Endothelial cell of umbilical vein (primary cell): ENCODE measurements around the gene C1orf122. TPM values are rescaled to one million over a fixed set of nuclear protein-coding genes. Genes with fewer than 3 reads are reported as not detected.

Experiments used
- BruUV-seq: library from RNA; stranded (reverse); fragments of 400-500 nt; replicated peaks from 2 replicates; lab custom pipeline; 2021; lab: Mats Ljungman, UMichigan
- CTCF ChIA-PET: fragments of 300-600, 350-600 bp; sonication (Branson Sonifier 250); formaldehyde crosslinking; loops from one replicate; lab custom pipeline; 2021; ENCODE audit warnings: antibody characterized with exemption, inconsistent platforms; lab: Charles Lee
- POLR2A ChIA-PET: fragments of 300-600, 350-600 bp; sonication (Branson Sonifier 250); formaldehyde crosslinking; loops from one replicate; lab custom pipeline; 2021; ENCODE audit warnings: antibody characterized with exemption, inconsistent platforms; lab: Charles Lee
- DNase-seq: peaks from one replicate; pipeline ENCODE4 v3.0.0-alpha.2; 2011; ENCODE audit warnings: low read depth, low spot score
- FAIRE-seq: peaks from 2 replicates; lab custom pipeline; 2011; peaks lifted over from hg19 to GRCh38; lab: Jason Lieb, UNC
- H2AFZ ChIP-seq: 2 replicates; pipeline ENCODE4 v1.6.0; 2012; ENCODE audit warnings: low read depth, low read length, control low read depth, inconsistent platforms
- H3K27ac ChIP-seq: 2 replicates; pipeline ENCODE4 v1.5.1; 2011; ENCODE audit warnings: low read depth, mild to moderate bottlenecking, control low read depth, low read length, moderate library complexity; ENCODE audit not compliant: insufficient read depth
- H3K27me3 ChIP-seq, 2 experiments: 2 replicates each; pipeline versions ENCODE4 v1.6.0 to v1.6.1; 2011; ENCODE audit warnings: low read length in 2 of 2, mixed read lengths in 1 of 2; ENCODE audit not compliant: control insufficient read depth in 2 of 2, insufficient read depth in 2 of 2
- H3K36me3 ChIP-seq, 2 experiments: 2 replicates in 1 of 2; 3 replicates in 1 of 2; pipeline ENCODE4 v1.5.1; 2011; ENCODE audit warnings: low read length in 2 of 2, mild to moderate bottlenecking in 1 of 2, moderate library complexity in 1 of 2; ENCODE audit not compliant: control insufficient read depth in 2 of 2, insufficient read depth in 2 of 2; ENCODE audit errors: extremely low read depth in 1 of 2
- H3K4me1 ChIP-seq: 3 replicates; pipeline ENCODE4 v1.5.1; 2011; ENCODE audit warnings: mild to moderate bottlenecking, low read length; ENCODE audit not compliant: control insufficient read depth, insufficient read depth; ENCODE audit errors: extremely low read depth
- H3K4me2 ChIP-seq: 2 replicates; pipeline ENCODE4 v1.6.1; 2011; ENCODE audit warnings: low read length, control low read depth, mixed read lengths; ENCODE audit not compliant: insufficient read depth
- H3K4me3 ChIP-seq, 3 experiments: fragments of 200-600 bp in 1 of 3; sonication (generic), shearing (Covaris generic) in 1 of 3; replicated peaks in 1 of 3; 2 replicates each; pipeline ENCODE4 v1.5.1; 2011 to 2016; ENCODE audit warnings: control low read depth in 3 of 3, low read length in 3 of 3, mild to moderate bottlenecking in 2 of 3, inconsistent platforms in 1 of 3, low read depth in 1 of 3, moderate library complexity in 1 of 3; ENCODE audit not compliant: insufficient read depth in 1 of 3
- H3K79me2 ChIP-seq: 2 replicates; pipeline ENCODE4 v1.6.0; 2012; ENCODE audit warnings: low read length, inconsistent platforms; ENCODE audit not compliant: control insufficient read depth, insufficient read depth
- H3K9ac ChIP-seq: replicated peaks from 2 replicates; pipeline ENCODE3; 2011; ENCODE audit warnings: low read length, control low read depth; ENCODE audit not compliant: insufficient read depth; ENCODE audit errors: extremely low read depth
- H3K9me1 ChIP-seq: replicated peaks from 3 replicates; pipeline ENCODE4 v1.6.0; 2011; ENCODE audit warnings: mild to moderate bottlenecking, low read length; ENCODE audit not compliant: control insufficient read depth, insufficient read depth; ENCODE audit errors: extremely low read depth
- H3K9me3 ChIP-seq: replicated peaks from 2 replicates; pipeline ENCODE4 v1.5.1; 2012; ENCODE audit warnings: low read length, inconsistent platforms; ENCODE audit not compliant: control insufficient read depth, insufficient read depth
- H4K20me1 ChIP-seq: replicated peaks from 2 replicates; pipeline ENCODE3; 2011; ENCODE audit warnings: mild to moderate bottlenecking, low read length; ENCODE audit not compliant: control insufficient read depth, insufficient read depth; ENCODE audit errors: extremely low read depth
- EZH2 ChIP-seq: IDR thresholded peaks from 2 replicates; pipeline ENCODE4 v1.6.1; 2012; ENCODE audit warnings: borderline replicate concordance, low read depth, mild to moderate bottlenecking, moderate library complexity, low read length, inconsistent platforms; ENCODE audit not compliant: severe bottlenecking
- FOS ChIP-seq: IDR thresholded peaks from 2 replicates; pipeline ENCODE4 v1.6.1; 2011; ENCODE audit warnings: mild to moderate bottlenecking, low read length, moderate library complexity, borderline replicate concordance; ENCODE audit not compliant: insufficient read depth
- GATA2 ChIP-seq: IDR thresholded peaks from 2 replicates; pipeline ENCODE4 v1.7.0; 2011; ENCODE audit warnings: low read depth, mild to moderate bottlenecking, moderate library complexity, mixed read lengths, low read length; ENCODE audit not compliant: insufficient read length, insufficient read depth
- JUN ChIP-seq: IDR thresholded peaks from 2 replicates; pipeline ENCODE4 v1.6.1; 2011; ENCODE audit warnings: borderline replicate concordance, low read depth; ENCODE audit not compliant: insufficient read length, insufficient read depth
- MYC ChIP-seq: IDR thresholded peaks from one replicate; pipeline ENCODE4 v1.6.1; 2011; ENCODE audit warnings: mild to moderate bottlenecking, low read depth, low read length
- POLR2A ChIP-seq: IDR thresholded peaks from 2 replicates; pipeline ENCODE4 v1.6.1; 2012; ENCODE audit warnings: low read depth, mild to moderate bottlenecking, control low read depth, low read length
- POLR2AphosphoS5 ChIP-seq: IDR thresholded peaks from 2 replicates; pipeline ENCODE4 v1.6.1; 2012; ENCODE audit warnings: low read depth, mild to moderate bottlenecking, control low read depth, low read length, moderate library complexity; ENCODE audit not compliant: insufficient read depth
- dilution Hi-C: fragments of 300-500 bp; cut with MboI; formaldehyde crosslinking; loops from one replicate; pipeline ENCODE4 v1.15.0; 2019; ENCODE audit warnings: low sequenced_read_pairs; ENCODE audit not compliant: extremely low pct_ligation_motif_present
- intact Hi-C: fragments of 100-400 bp; cut with micrococcal nuclease; formaldehyde crosslinking; loops from one replicate; pipeline ENCODE4 v1.10.0; 2022
- polyA plus RNA-seq, 4 experiments: library from polyadenylated mRNA; depleted of rRNA in 3 of 4; stranded (reverse) in 3 of 4; unstranded in 1 of 4; fragments of >200 nt; gene quantifications; 2 replicates each; pipeline versions ENCODE4 v1.2.1 to v1.2.3, GENCODE V29; 2011 to 2012; ENCODE audit warnings: missing spikeins in 1 of 4
- total RNA-seq: library from RNA; stranded (reverse); gene quantifications from 2 replicates; pipeline ENCODE4 v1.2.3, GENCODE V29; 2021
- TF ChIP-seq, protein P1 (sequence below): IDR thresholded peaks from 2 replicates; pipeline ENCODE4 v1.6.1; 2011; ENCODE audit not compliant: insufficient read depth, insufficient read length
- TF ChIP-seq, protein P2 (sequence below), 2 donors: IDR thresholded peaks; 1 replicate in 1 of 2; 2 replicates in 1 of 2; pipeline ENCODE4 v1.5.1; 2011; ENCODE audit warnings: low read length in 2 of 2, mild to moderate bottlenecking in 2 of 2, moderate library complexity in 2 of 2, control low read depth in 1 of 2, inconsistent platforms in 1 of 2, low read depth in 1 of 2; ENCODE audit not compliant: insufficient read depth in 1 of 2; ENCODE audit errors: extremely low read depth in 1 of 2

The C1orf122 gene
- total and polyA plus RNA-seq, 2 donors (not counting 3 experiments of a cell fraction or from before 2014, with no cell fraction given): 32.8 to 38.8 TPM

- intact Hi-C loops (no loop called here), dilution Hi-C loops (no loop called here)
- DNase-seq: no peak
- H3K4me3 ChIP-seq: no peak overlapping the region
- FAIRE-seq: no peak
- peaks cover 2% of the 10 kb centered on the region for H4K20me1 ChIP-seq
- peaks cover 14% of the 10 kb centered on the region for H3K4me1 ChIP-seq
- ChIA-PET CTCF (interaction anchor here (3.0 kb wide), 1 partner anchor 10 kb away, joined by 21 read pairs; the partner anchor contains the start of gene MTF1), POLR2A (interaction anchor here (0.6 kb wide), 1 partner anchor 161 kb away, joined by 5 read pairs; no protein-coding TSS in a partner anchor)
- H3K4me2 ChIP-seq: no peak overlapping the region
- H3K27me3 ChIP-seq: no peaks in the 10 kb centered on the region
- H3K79me2 ChIP-seq: peaks cover 60% of the 10 kb centered on the region
- TF ChIP-seq, protein P1, sequence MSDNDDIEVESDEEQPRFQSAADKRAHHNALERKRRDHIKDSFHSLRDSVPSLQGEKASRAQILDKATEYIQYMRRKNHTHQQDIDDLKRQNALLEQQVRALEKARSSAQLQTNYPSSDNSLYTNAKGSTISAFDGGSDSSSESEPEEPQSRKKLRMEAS: no peak
- TF ChIP-seq, protein P2, sequence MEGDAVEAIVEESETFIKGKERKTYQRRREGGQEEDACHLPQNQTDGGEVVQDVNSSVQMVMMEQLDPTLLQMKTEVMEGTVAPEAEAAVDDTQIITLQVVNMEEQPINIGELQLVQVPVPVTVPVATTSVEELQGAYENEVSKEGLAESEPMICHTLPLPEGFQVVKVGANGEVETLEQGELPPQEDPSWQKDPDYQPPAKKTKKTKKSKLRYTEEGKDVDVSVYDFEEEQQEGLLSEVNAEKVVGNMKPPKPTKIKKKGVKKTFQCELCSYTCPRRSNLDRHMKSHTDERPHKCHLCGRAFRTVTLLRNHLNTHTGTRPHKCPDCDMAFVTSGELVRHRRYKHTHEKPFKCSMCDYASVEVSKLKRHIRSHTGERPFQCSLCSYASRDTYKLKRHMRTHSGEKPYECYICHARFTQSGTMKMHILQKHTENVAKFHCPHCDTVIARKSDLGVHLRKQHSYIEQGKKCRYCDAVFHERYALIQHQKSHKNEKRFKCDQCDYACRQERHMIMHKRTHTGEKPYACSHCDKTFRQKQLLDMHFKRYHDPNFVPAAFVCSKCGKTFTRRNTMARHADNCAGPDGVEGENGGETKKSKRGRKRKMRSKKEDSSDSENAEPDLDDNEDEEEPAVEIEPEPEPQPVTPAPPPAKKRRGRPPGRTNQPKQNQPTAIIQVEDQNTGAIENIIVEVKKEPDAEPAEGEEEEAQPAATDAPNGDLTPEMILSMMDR (IDR thresholded peaks at IDR 0.05; ENCODE audit: extremely low read depth in 1 of 2, insufficient read depth in 1 of 2, low read depth in 1 of 2, low read length in 2 of 2): no peak
- TF ChIP-seq POLR2AphosphoS5: no peak
- H3K36me3 ChIP-seq: peaks cover 1 to 2% of the 10 kb centered on the region in 2 experiments
- no peaks in the 10 kb centered on the region for H3K9me3 ChIP-seq
- no TSS peak for BruUV-seq
- no peak overlapping the region for H3K27ac ChIP-seq
- no peak overlapping the region for H2AFZ ChIP-seq
- no peaks in the 10 kb centered on the region for H3K9me1 ChIP-seq
- no peak overlapping the region for H3K9ac ChIP-seq
These were observed 41.9 kb downstream of the C1orf122 start for GRCh38 chr1:37849480-37849879.

DNA sequence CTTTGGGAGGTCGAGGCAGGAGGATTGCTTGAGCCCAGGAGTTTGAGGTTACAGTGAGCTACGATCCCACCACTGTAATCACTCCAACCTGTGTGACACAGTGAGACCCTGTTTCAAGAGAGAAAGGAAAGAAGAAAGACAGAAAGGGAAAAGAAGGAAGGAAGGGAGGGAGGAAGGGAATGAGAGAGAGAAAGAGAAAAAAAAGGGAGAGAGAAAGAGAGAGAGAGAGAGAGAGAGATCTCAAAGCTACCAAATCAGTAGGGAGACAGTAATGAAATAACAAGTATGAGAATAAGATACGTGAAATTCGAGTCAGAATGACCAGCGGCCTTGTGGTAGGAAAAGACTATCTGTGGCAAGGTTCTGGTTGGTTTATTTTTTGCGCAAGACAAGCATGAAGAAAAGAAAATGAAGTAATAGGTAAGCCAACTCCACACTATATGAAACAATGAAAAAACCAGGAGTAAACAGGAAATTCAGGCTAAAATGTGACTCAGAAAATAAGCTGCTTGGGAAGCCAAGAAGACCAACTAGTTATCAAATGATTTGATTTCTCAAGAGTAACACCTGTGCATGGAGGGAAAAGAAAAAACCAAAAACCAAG, 42.9 kb downstream of the C1orf122 start:
- no TSS peak for BruUV-seq
- FAIRE-seq (peak; percentile 64), DNase-seq (peak; percentile 13)
- H3K9me1 ChIP-seq: no peaks in the 10 kb centered on the region
- no peak overlapping the region for H3K4me3 ChIP-seq
- H4K20me1 ChIP-seq: peaks cover 2% of the 10 kb centered on the region
- no peak overlapping the region for H3K9ac ChIP-seq
- no peaks in the 10 kb centered on the region for H3K27me3 ChIP-seq
- H3K4me1 ChIP-seq: peaks cover 14% of the 10 kb centered on the region
- TF ChIP-seq FOS (no peak), POLR2AphosphoS5 (no peak), GATA2 (no peak), JUN (no peak), MYC (no peak), EZH2 (no peak), POLR2A (no peak)
- TF ChIP-seq, protein P2 (IDR thresholded peaks at IDR 0.05; ENCODE audit: extremely low read depth in 1 of 2, insufficient read depth in 1 of 2, low read depth in 1 of 2, low read length in 2 of 2): no peak
- TF ChIP-seq, protein P1: no peak
- CTCF ChIA-PET: interaction anchor here (3.0 kb wide), 1 partner anchor 9 kb away, joined by 21 read pairs; the partner anchor contains the start of gene MTF1
- no peak overlapping the region for H3K4me2 ChIP-seq
- intact Hi-C loops (no loop called here), dilution Hi-C loops (no loop called here)
- POLR2A ChIA-PET: no interaction called here
- peaks cover 1 to 2% of the 10 kb centered on the region in 2 experiments for H3K36me3 ChIP-seq
- no peak overlapping the region for H2AFZ ChIP-seq
- no peak overlapping the region for H3K27ac ChIP-seq
- peaks cover 58% of the 10 kb centered on the region for H3K79me2 ChIP-seq
- no peaks in the 10 kb centered on the region for H3K9me3 ChIP-seq
